NCI-H187 treated with DMSO at 0.1 percent for 48 hours (cell line): ENCODE data around the gene HSF2BP.
A peak's percentile ranks its signal among the peaks of the same experiment; 100 is the strongest.
"Not testable (repeated sequence)": the region's sequence is repeated elsewhere in the genome, so short reads cannot be mapped to it uniquely, and the experiment has no call there.

Source experiments
- DNase-seq: peaks from one replicate; lab custom pipeline; 2025; lab: John Stamatoyannopoulos, UW

The HSF2BP gene

GRCh38 chr21:43651926-43652325 lies 7.4 kb downstream of the HSF2BP start:
- not testable (repeated sequence) for DNase-seq

DNA sequence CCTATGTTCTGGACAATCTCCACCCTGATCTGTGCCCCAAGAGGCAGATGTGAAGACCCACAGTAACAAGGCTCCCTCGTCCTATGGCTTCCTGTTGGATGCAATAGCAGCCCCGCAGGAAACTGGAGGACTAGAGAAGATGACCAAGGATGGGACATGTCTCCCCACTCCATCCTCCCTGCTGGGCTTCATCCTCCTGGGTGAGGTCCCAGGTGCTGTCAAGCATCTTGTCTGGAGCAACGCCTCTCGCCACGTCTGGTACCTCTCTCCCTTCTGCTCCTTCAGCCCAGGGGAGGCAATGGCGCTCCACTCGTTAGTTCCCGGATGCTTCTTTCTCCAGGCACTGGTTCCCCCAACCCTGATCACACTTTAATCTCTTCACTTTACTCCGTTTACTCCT lies 11.1 kb downstream of the HSF2BP start:
- DNase-seq: no peak

DNA sequence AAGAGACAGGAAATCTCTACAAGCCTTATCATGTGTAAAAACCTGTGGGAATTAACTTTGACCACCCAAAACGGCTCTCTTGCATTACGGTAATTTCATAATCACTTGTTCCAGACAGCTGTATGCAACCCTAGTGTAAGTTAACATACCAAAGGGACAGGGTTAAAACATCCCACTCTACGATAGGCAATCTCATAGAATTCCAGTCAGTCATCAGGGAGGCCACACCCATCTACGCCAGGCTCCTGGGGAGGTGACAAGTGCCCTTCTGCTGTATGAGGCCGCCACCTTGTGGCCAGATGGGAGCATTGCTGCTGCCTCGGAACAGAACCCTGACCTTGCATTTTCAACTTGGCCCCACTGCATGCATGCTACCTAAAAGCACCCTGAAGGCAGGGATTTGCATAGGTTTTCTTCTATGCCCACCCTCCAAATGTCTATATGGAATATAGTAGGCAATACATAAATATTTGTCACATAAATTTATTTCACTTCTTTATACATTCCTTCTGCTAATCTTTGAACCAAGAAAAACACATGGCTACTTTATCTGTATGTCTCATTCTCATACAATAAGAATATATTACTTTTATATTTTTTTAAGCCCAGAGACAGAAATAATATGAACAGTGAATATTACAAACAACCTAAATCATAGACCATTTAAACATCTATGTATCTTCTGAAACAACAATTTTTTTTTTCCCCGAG lies 12.6 kb downstream of the HSF2BP start:
- peak; percentile 88 for DNase-seq

GRCh38 chr21:43645976-43646375 lies 13.3 kb downstream of the HSF2BP start:
- no peak for DNase-seq

GRCh38 chr21:43645136-43645891 lies 14.0 kb downstream of the HSF2BP start:
- DNase-seq: no peak

- no peak for DNase-seq
These were observed 14.7 kb downstream of the HSF2BP start for GRCh38 chr21:43644609-43645008.

DNA sequence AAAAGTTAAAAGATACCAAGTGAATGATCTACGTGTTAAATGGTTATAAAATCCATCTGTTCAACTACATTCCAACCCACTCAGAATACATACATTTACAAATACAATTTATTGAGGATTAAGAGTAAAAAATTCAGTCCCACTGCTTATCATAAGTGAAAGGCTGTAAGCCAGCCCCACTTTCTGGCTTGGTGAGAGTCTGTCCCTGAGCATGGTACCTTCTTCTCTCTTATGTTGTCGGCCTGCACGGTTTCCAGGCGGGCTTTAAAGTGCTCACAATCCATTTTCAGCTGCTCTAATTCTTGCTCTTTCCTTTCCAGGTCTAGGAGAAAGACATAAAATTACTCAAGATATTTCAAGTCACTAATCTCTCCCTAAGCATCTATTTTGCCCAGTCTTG lies 15.2 kb downstream of the HSF2BP start:
- no peak for DNase-seq

- DNase-seq: peak; percentile 16
These were observed 16.1 kb downstream of the HSF2BP start for GRCh38 chr21:43643193-43643592.

GRCh38 chr21:43640400-43640799 lies 18.9 kb downstream of the HSF2BP start:
- DNase-seq: no peak

DNA sequence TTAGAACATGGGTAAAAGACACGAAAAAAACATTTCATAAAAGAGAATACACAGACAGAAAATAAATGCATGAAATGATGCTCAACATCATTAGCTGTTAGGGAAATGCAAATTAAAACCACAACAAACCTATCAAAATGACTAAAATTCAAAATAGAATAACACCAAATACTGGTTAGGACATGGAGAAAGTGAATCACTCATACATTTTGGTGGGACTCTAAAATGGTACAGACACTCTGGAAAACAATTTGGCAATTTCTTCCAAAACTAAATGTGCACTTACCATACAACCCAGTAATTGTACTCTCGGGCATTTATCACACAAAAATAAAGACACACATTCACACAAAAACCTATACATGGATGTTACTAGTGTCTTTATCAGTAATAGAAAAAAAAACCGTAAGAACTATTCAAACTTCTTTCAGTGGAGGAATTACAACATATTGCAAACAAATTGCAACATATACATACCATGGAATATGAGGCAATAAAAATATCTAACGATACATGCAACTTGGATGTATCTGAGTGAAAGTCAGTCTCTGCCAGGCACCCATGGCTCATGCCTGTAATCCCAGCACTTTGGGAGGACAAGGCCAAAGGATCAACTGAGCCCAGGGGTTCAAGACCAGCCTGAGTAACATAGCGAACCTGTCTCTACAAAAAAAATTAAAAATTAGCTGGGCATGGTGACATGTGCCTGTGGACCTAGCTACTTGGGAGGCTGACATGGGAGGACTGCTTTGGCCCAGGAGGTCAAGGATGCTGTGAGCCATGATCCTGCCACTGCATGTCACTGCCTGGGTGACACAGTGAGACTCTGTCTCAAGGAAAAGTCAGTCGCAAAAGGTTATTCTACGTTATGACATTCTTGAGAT lies 19.6 kb downstream of the HSF2BP start:
- DNase-seq: no peak

DNA sequence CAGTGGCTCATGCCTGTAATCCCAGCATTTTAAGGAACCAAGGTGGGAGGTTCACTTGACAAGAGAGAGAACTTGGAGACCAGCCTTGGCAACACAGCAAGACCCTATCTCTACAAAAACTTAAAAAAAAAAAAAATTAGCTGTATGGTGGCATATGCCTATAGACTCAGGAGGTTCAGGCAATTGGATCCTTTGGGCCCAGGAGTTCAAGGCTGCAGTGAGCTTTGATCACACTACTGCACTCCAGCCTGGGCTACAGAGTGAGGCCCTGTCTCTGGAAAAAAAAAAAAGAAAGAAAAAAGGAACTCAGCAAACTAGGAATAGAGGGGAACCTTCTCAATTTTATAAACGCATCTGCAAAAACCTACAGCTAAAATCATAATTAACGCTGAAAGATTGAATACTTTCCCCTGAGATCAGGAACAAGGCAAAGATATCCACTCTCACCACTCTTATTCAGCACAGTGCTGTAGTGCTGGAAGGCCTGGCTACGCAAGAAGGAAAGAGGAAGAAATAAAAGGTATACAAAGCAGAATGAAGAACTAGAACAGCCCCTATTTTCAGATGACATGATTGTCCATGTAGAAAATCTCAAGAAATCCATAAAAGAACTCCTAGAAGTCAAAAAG lies 21.6 kb downstream of the HSF2BP start:
- no peak for DNase-seq

DNA sequence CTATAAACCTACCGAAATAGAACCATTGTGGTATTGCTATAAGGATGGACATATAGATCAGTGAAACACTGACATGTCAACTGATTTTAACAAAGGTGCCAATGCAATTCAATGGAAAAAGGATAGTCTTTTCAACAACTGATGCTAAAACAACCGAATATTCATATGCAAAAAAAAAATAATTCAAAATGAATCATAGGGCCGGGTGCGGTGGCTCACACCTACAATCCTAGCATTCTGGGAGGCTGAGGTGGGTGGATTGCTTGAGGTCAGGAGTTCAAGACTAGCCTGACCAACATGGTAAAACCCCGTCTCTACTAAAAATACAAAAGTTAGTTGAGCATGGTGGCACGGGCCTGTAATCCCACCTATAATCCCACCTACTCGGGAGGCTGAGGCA lies 23.9 kb downstream of the HSF2BP start:
- DNase-seq: no peak

GRCh38 chr21:43634618-43635017 lies 24.7 kb downstream of the HSF2BP start:
- no peak for DNase-seq

DNA sequence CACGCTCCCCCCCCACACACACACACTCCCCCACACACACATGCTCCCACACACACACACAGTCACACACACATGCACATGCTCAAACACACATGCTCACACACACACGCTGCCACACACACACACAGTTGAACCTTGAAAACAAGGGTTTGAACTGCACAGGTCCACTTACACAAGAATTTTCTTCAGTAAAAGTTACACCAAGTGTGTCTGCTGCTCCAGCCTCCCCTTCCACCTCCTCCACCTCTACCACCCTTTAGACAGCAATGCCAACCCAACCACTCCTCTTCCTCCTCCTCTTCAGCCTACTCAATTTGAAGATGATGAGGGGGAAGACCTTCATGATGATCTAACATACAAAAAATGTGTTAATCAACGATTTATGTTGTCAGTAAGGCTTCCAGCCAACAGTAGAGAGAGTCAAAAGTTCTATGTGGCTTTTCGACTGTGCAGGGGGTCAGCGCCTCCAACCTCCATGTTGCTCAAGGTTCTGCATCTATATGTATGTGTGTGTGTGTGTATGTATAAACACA lies 26.8 kb downstream of the HSF2BP start:
- no peak for DNase-seq

DNA sequence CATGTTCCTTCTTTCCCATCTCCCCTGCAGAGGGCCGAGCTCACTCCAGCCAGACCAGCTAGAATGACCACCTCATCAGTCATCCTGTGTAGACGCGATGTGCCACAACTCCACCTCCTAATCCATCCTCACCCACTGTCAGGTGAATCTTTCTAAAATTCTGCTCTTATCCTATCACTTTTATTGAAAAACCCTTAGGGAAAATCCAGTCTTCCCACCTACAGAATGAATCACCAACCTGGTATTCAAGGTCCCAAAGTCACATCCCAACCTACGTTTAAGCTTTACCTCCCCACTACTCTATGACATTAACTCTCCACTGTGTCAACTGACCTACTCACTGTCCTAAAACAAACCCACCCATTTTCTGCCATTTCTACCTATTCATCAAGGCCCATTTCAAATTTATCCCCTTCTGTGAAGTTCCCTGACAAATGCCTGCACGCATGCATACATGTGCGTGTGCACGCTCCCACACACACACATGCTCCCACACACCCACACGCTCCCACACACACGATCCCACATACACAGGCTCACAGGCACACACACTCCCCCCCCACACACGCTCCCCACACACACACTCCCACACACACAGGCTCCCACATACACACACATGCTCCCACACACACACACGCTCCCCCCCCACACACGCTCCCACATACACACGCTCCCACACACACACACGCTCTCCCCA lies 27.7 kb downstream of the HSF2BP start:
- DNase-seq: no peak

DNA sequence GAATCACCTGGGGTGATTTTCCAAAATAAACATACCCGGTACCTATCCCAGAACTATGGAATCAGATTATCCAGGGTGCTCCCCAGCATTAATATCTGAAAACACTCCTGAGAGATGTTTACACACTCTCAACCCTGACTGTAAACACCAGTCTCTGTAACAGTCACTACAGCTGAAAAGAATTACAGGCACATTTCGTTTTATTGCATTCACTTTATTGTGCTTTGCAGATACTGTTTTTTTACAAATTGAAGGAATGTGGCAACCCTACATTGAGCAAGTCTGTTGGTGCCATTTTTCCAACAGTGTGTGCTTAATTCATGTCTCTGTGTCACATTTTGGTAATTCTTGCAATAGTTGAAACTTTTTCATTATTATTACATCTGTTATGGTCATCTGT lies 31.8 kb downstream of the HSF2BP start:
- no peak for DNase-seq

- no peak for DNase-seq
These were observed 32.9 kb downstream of the HSF2BP start for GRCh38 chr21:43626390-43626789.

GRCh38 chr21:43624339-43624738 lies 34.9 kb downstream of the HSF2BP start:
- no peak for DNase-seq

DNA sequence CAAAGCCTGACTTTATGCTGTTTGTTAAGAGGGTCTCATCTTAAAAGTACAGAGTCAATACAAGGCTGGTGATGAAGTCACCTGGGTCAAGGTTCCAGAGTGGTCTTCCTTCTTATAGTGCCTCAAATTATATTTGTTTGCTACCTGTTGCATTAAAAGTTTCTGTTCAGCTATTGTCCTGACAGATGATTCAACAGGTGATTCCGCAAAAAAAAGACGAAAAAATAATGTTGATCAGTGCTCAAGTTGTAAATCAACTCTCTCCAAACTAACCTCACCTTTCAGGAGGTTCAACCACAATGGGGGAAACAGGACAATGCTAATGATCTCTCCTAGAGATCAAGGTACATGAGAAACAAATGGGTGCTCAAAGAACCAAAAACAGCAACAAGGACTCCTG lies 35.7 kb downstream of the HSF2BP start:
- no peak for DNase-seq

DNA sequence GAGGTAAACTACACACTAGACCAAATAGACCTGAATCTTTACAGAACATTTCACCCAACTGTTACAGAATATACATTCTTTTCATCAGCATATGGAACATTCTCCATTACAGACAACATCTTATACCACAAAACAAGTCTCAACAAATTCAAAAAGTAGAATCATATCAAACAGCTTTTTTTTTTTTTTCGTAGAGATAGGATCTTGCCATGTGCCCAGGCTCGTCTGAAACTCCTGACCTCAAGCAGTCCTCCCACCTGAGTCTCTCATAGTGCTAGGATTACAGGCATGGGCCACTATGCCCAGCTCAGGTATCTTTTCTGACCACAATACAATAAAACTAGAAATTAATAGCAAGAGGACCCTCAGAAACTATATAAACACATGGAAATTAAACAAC lies 36.5 kb downstream of the HSF2BP start:
- DNase-seq: no peak

DNA sequence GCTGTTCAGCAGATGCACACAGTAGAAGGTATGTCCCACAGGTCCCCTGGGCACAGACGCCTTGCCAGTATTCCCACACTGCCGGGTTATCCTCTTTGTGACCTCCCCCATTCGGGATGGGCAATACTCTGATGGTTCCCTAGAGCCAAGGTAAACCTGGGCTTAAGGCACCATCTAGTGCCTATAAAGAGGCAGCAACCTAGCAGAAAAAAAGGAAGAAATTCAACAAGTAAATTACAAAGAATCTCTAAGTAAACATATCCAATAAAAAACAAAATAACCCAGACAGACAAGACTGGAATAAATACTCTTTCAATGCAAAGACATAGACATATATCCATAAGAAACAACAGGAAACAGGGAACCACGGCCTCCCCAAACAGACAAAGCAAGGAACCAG lies 39.4 kb downstream of the HSF2BP start:
- DNase-seq: no peak
